A172 (cell line): Measurements from ENCODE around the gene TNRC18. TPM values are rescaled to one million over a fixed set of nuclear protein-coding genes. Genes with fewer than 3 reads are reported as not detected.

Experiments used
- DNase-seq: peaks from one replicate; pipeline ENCODE4 v3.0.0-alpha.2; 2015; ENCODE audit warnings: low spot score
- total RNA-seq: library from RNA; depleted of rRNA; stranded (reverse); fragments of >200 nt; shearing (Covaris generic); gene quantifications from 2 replicates; pipeline ENCODE4 v1.2.3, GENCODE V29; 2014

Gene TNRC18
- total RNA-seq, 1 experiment from 2014 or later = 17.4 TPM

- DNase-seq = no peak
These were observed 19.2 kb downstream of the TNRC18 start for GRCh38 chr7:5404421-5404826.

- DNase-seq = no peak
These were observed 20.2 kb downstream of the TNRC18 start for GRCh38 chr7:5403442-5403841.

GRCh38 chr7:5397736-5398135 lies 25.9 kb downstream of the TNRC18 start:
- no peak for DNase-seq

DNA sequence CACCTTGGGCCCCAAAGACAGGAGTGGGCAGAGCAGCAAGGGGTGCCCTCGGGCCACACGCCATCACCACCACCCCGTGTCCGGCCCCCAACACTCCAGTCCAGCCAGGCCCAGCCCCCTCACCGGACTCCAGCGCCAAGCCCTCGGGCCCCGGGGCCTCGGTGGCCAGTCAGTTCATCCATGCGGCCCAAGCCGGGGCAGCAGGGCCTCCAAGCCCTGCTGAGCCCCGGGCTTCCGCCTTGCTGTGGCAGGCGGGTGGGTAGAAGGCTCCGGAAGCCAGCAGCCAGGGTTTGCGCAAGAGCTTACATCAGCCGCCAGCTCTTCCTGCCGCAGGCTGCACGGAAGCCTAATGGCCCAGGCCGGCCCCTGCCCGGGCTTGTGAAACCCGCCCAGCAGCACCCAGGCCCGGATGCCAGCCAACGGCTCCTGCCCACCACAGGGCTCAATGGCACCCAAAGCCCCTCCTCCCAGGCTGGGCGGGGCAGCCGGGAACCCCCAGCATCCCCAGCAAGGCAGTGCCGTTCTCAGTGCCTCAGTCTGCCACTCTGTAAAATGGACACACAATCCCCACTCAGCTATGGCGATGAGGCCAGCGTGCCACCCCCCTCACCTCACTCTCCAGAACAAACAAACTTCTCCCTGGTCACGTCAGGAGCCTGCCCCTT lies 26.5 kb downstream of the TNRC18 start:
- DNase-seq = peak; percentile 78

DNA sequence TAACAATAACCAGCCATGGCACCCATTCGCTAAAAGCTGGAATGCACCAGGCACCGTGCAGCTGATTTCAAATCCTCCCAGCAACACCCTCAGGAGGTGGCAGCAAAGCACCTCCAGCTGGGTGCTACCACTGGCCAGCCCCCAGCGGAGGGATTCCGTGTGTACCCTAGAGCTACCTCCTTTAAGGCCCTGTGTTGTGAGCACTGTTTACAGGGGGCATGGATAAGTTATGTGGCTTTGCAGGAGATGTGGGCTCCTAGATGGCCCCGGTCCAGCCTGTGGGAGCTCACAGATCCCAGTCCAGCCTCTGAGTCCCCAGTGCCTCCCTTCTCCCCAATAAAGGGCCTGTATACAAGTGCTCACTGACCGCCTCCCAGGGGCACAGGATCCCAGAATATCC lies 27.1 kb downstream of the TNRC18 start:
- no peak for DNase-seq

GRCh38 chr7:5395246-5395645 lies 28.4 kb downstream of the TNRC18 start:
- no peak for DNase-seq

GRCh38 chr7:5394264-5395105 lies 29.1 kb downstream of the TNRC18 start:
- no peak for DNase-seq

GRCh38 chr7:5393748-5394147 lies 29.9 kb downstream of the TNRC18 start:
- no peak for DNase-seq

GRCh38 chr7:5393328-5393727 lies 30.3 kb downstream of the TNRC18 start:
- DNase-seq = no peak

DNA sequence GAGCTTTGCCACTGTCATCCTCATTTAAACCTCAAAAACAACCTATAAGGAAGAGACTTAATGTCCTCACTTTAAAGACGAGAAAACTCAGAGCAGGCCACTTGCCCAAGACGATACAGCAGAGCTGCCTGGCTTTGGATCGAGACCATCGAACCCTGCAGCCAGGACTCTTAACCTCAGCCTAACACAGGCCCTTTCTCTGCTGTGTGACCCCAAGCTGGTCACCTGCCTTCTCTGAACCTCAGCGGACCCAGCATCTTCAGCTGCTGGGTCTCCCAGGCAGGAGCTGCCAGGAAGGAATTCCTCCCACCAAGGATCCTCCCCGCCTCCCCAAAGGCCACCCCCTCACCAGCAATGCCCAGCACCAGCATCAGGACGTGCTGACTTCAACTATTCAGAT lies 32.7 kb downstream of the TNRC18 start:
- DNase-seq = no peak

DNA sequence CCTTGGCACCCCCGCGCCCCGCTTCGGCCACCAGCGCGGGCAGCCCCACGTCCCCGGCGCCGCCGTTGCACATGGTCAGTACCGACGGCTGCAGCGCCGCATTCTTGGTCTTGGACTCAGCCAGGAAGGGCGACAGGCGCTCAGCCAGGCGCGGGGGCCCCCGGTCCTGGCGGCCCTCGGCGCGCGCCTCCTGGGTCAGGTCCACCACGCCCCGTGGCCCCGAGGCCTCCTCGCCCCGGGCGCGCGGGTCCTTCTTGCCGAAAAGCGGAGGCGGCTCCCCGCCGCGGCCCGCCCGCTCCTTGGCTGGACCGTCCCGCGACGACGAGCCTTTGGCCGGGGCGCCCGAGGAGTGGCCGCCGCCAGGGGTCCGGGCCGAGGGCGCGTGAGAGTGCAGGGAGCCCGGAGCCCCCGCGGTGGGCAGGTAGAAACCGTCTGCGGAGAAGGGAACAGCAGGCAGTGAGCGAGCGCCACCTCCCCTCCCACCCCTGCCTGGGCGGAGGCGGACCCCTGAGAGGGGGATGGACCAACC lies 34.7 kb downstream of the TNRC18 start:
- DNase-seq = no peak

DNA sequence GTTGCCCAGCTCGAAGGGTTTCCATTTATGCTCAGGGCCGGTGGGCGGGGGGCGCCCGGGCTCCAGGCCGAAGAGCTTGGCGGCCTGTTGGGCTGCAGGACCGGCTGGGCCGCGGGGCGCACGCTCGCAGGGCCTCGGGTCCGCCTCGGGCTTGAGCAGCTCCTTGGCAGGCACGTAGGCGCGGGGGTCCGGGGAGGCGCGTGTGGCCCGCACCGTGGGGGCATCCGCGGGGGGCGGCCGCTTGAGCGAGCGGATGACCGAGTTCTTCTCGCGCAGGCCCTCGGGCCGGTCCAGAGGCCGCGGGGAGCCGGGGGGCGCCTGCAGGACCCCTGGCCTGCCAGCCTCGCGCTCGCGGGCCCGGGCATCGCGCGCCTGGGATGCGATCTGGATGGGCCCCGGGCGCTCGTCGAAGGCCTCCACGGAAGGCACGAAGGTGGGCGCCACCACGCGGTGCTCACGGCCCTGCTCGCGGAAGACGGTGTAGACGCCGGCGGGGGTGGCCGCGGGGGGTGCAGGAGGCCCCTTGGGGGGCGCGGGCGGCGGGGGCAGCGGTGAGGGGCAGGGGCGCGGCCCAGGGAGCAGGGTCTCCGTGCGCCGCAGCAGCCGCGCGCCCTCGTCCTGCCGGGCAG lies 35.2 kb downstream of the TNRC18 start:
- DNase-seq = no peak

- no peak for DNase-seq
These were observed 35.9 kb downstream of the TNRC18 start for GRCh38 chr7:5387711-5388245.

- DNase-seq = no peak
These were observed 39.0 kb downstream of the TNRC18 start for GRCh38 chr7:5384618-5385017.

DNA sequence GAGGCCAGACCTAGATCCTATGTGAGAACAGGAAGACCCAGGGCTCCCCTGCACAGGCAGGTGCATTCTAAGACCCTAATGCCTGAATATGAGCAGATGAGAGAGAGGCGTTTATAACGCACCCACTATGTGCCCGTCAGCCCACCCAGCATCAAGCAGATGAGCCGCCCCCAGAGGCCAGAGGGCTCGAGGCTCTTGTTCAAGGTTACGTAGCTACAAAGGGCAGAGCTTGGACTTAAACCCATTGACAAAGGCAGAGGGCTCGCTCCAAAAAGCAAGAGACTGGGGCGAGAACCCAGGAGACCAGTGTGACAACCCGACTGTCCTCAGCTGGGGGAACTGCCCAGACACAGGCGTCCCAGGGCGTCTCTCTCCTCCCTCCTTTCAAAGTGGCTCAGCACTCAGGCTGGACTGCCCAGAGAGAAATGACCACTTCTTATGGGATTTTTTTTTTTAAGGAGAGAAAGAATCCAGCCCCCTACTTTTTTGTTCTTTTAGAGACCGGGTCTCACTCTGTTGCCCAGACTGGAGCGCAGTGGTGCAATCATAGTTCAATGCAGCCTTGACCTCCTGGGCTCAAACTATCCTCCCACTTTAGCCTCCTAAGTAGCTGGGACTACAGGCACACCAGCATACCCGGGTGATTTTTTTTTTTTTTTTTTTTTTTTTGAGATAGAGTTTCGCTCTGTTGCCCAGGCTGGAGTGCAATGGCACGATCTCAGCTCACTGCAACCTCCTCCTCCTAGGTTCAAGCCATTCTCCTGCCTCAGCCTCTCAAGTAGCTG lies 40.1 kb downstream of the TNRC18 start:
- DNase-seq = no peak

DNA sequence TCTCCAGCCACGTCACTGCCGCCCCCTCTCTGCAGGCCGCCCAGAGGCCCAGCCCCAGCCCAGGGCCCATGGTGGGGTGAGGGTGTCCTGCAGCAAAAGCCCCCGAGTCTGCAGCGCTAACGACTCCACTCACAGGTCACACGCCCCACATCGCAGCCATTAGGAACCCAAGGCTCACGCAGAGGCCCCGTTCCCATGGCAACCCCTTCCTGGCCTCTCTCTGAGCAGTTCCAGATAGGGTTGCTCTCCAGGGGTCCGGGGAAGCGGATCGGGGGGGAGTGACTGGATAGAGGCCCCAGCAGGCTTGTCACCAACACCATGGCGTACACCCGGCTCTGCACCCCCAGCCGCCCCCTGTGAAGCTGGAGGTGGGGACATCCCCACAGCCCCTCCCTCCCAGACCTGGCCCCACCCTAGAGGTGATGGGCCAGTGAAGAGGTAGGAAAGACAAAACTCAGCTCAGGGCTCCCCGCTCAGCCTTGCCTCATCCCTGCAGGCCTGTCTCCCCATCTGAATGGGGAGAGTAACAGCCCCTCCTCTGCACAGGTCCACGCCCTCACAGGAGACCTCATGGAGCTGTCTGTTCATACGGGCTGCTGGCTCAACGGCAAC lies 41.2 kb downstream of the TNRC18 start:
- DNase-seq = no peak

DNA sequence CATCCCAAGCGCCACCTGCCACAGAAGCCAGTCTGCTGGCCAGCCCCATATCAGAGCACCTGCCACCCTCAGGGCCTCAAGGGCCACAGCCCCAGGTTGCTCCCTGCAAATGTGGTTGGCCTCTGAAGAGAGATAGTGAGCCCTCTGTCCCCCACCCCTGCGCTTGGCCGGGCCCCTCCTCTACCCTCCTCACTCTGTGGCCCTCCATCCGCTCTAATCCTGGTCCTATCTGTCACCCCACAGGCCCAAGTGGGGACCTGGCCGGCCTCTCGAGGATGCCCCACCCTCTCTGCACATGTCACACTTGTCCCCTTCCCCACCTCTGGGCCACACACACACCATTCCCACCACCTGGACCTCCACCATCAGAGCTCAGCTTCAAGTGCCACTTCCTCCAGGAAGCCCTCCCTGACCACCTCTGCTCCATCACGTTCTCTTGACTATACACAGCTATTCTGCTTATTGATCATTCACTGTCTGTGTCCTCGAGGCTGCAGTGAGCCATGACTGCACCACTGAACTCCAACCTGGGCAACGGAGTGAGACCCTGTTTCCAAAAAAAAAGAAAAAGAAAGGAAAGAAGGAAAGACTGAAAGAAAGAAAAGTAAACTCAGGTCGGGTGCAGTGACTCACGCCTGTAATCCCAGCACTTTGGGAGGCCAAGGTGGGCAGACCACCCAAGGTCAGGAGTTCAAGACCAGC lies 42.4 kb downstream of the TNRC18 start:
- DNase-seq = no peak

- no peak for DNase-seq
These were observed 43.1 kb downstream of the TNRC18 start for GRCh38 chr7:5380350-5381070.

DNA sequence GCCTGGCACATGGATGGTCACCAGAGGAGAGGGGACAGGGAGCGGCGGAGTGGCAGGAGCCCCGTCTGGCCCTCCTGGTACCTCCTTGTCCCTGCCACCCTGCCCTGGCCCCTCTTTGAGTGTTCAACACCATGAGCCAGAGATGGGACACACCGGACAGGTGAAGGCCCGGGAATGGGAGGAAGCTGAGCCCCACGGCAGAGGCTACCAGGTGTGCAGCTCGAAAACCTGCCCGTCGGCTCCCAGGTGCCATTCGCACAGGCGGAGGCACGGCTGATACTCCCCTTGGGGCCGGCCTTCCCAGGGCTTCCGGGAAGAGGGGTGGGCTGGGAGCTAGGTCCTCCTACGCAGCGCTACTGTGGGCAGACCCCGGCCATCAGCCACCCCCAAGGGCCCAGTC lies 44.1 kb downstream of the TNRC18 start:
- DNase-seq = no peak

GRCh38 chr7:5377816-5378215 lies 45.8 kb downstream of the TNRC18 start:
- DNase-seq = no peak
